ENCODE data around the gene MT1X. TPM values are rescaled to one million over a fixed set of nuclear protein-coding genes. Genes with fewer than 3 reads are reported as not detected.

MT1X gene
- total RNA-seq, 6 donors from 2014 or later = 77.5 to 552 (median 151) TPM

GRCh38 chr16:56709443-56710040 is 27.3 kb downstream of the MT1X start:
- H3K9me3 ChIP-seq = no peaks in the 10 kb centered on the region
- H3K4me1 ChIP-seq = no peaks in the 10 kb centered on the region
- no peak overlapping the region for H3K27ac ChIP-seq
- ATAC-seq (ENCODE audit: low FRiP score in 2 of 2) = no peak
- 82 to 93% methylated on average over 4 of the region's 4 CpGs for WGBS, 2 donors
- no peaks in the 10 kb centered on the region for H3K36me3 ChIP-seq
- H3K27me3 ChIP-seq = no peaks in the 10 kb centered on the region
- no peak overlapping the region for H3K4me3 ChIP-seq
- DNase-seq = no peak
- TF ChIP-seq, protein P1, sequence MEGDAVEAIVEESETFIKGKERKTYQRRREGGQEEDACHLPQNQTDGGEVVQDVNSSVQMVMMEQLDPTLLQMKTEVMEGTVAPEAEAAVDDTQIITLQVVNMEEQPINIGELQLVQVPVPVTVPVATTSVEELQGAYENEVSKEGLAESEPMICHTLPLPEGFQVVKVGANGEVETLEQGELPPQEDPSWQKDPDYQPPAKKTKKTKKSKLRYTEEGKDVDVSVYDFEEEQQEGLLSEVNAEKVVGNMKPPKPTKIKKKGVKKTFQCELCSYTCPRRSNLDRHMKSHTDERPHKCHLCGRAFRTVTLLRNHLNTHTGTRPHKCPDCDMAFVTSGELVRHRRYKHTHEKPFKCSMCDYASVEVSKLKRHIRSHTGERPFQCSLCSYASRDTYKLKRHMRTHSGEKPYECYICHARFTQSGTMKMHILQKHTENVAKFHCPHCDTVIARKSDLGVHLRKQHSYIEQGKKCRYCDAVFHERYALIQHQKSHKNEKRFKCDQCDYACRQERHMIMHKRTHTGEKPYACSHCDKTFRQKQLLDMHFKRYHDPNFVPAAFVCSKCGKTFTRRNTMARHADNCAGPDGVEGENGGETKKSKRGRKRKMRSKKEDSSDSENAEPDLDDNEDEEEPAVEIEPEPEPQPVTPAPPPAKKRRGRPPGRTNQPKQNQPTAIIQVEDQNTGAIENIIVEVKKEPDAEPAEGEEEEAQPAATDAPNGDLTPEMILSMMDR (IDR thresholded peaks at IDR 0.05) = no peak
- TF ChIP-seq POLR2A (IDR thresholded peaks at IDR 0.05) = no peak
- no peak for TF ChIP-seq POLR2AphosphoS5 (IDR thresholded peaks at IDR 0.05)
- TF ChIP-seq EP300 (IDR thresholded peaks at IDR 0.05) = no peak

DNA sequence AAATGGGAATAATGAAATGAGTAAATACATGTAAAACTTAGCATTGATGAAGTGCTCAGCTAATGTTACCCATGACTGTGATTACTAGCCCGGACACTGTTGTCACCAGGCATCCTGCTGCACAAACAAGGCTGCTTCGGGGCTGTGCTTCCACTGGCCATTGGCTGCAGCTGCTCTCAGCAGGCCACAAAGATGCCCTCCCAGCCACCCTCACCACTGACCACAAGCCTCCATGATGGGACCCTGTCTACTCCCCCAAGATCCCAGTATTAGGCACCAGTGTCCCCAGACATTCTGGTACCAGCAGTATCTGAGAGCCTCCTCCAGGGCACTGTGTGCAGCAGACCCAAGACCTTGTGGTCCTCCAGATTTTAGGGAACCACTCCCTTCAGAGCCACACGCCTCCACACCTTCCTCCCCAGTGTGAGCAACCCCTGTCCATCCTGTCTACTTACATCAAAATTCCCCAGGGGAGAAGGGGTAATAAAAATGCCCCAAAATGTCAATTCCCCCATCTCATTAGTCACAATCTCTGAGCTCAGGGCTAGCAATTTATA is 28.0 kb downstream of the MT1X start:
- no peaks in the 10 kb centered on the region for H3K4me1 ChIP-seq
- no peaks in the 10 kb centered on the region for H3K36me3 ChIP-seq
- no peak for DNase-seq
- H3K27ac ChIP-seq = no peak overlapping the region
- peak in 1 of 2 donors; percentile 41 for ATAC-seq (ENCODE audit: low FRiP score in 2 of 2)
- WGBS, 2 donors = 84% methylated on average over 3 of the region's 3 CpGs
- no peaks in the 10 kb centered on the region for H3K27me3 ChIP-seq
- TF ChIP-seq EP300 (IDR thresholded peaks at IDR 0.05) = no peak
- TF ChIP-seq POLR2AphosphoS5 (IDR thresholded peaks at IDR 0.05) = no peak
- no peak for TF ChIP-seq POLR2A (IDR thresholded peaks at IDR 0.05)
- TF ChIP-seq, protein P1 (IDR thresholded peaks at IDR 0.05) = no peak
- H3K9me3 ChIP-seq = no peaks in the 10 kb centered on the region
- H3K4me3 ChIP-seq = no peak overlapping the region

DNA sequence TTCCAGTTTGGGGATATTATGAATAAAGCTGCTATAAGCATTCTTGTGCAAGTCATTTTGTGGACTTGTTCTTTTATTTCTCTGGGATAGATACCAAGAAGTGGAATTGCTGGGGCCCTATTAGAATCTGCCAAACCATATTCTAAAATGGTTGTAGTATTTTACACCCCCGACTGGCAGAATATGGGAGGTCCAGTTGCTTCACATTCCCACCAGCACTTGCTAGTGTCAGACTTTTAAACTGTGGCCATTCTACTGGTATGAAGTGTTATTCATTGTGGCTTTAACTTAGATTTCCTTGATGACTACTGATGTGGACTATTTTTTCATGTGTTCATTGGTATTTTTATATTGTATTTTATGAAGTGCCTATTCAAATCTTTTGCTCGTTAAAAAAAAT is 29.6 kb downstream of the MT1X start:
- no peaks in the 10 kb centered on the region for H3K27me3 ChIP-seq

GRCh38 chr16:56713794-56714193 is 31.5 kb downstream of the MT1X start:
- TF ChIP-seq POLR2AphosphoS5 (IDR thresholded peaks at IDR 0.05) (no peak), POLR2A (IDR thresholded peaks at IDR 0.05) (no peak), EP300 (IDR thresholded peaks at IDR 0.05) (no peak)
- TF ChIP-seq, protein P1 (IDR thresholded peaks at IDR 0.05) = no peak
- H3K4me1 ChIP-seq = no peaks in the 10 kb centered on the region
- no peak overlapping the region for H3K4me3 ChIP-seq
- H3K27ac ChIP-seq = no peak overlapping the region
- H3K36me3 ChIP-seq = no peaks in the 10 kb centered on the region
- no peaks in the 10 kb centered on the region for H3K9me3 ChIP-seq
- ATAC-seq (ENCODE audit: low FRiP score in 2 of 2) (no peak), DNase-seq (no peak)
- H3K27me3 ChIP-seq = no peaks in the 10 kb centered on the region
- 91 to 94% methylated on average over 2 of the region's 2 CpGs for WGBS, 2 donors

More for the DNA sequence above, 29.6 kb downstream of the MT1X start:
- H3K4me1 ChIP-seq = no peaks in the 10 kb centered on the region
- no peak for DNase-seq
- no peak overlapping the region for H3K27ac ChIP-seq
- TF ChIP-seq, protein P1 (IDR thresholded peaks at IDR 0.05) = no peak
- TF ChIP-seq EP300 (IDR thresholded peaks at IDR 0.05) (no peak), POLR2A (IDR thresholded peaks at IDR 0.05) (no peak), POLR2AphosphoS5 (IDR thresholded peaks at IDR 0.05) (no peak)
- no peaks in the 10 kb centered on the region for H3K36me3 ChIP-seq
- H3K4me3 ChIP-seq = no peak overlapping the region
- whole genome bisulfite sequencing, 2 donors = 82 to 83% methylated on average over 2 of the region's 2 CpGs
- no peaks in the 10 kb centered on the region for H3K9me3 ChIP-seq
- no peak for ATAC-seq (ENCODE audit: low FRiP score in 2 of 2)

DNA sequence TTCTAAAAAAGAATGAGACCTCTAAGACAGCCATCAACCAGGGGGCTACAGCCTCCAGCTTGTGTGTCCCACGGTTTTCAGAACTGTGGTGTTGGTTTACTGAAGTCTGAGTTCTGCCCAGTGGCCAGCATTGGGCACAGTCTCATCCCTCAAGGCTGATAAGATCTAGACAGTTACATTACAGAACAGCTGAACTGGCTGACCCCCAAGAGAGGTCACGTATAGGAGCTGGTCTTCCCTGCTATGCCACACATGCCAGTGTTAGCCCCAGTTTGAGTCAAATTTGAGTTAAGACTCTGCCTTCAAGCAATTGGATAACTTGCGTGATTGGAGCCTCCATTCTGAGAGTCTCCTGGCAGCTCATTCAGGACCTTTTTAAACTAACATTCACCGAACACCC is 32.9 kb downstream of the MT1X start:
- H3K27me3 ChIP-seq = no peaks in the 10 kb centered on the region
- H3K9me3 ChIP-seq = no peaks in the 10 kb centered on the region
- no peak overlapping the region for H3K27ac ChIP-seq
- ATAC-seq (ENCODE audit: low FRiP score in 2 of 2) (no peak), DNase-seq (no peak)
- H3K36me3 ChIP-seq = no peaks in the 10 kb centered on the region
- TF ChIP-seq EP300 (IDR thresholded peaks at IDR 0.05) (no peak), POLR2A (IDR thresholded peaks at IDR 0.05) (no peak), POLR2AphosphoS5 (IDR thresholded peaks at IDR 0.05) (no peak)
- H3K4me1 ChIP-seq = no peaks in the 10 kb centered on the region
- WGBS, 2 donors = 72 to 84% methylated on average over 4 of the region's 4 CpGs
- H3K4me3 ChIP-seq = no peak overlapping the region
